GM19455 (cell line): ENCODE data around the gene RAB3A.

Experiments used
- ATAC-seq: cut with Tn5 transposase; IDR thresholded peaks from one replicate; pipeline ENCODE4 v1.9.1; 2021; ENCODE audit not compliant: unreplicated experiment

Gene RAB3A

GRCh38 chr19:18152817-18153555, 50.9 kb downstream of the RAB3A start, which contains the start of gene PIK3R2:
Gene PIK3R2, plus strand, starts transcription at chr19:18153163. Its CDS starts 2,717 bp downstream, at chr19:18155880.
- ATAC-seq, result peak; percentile 61

- ATAC-seq, result peak; percentile 57
These were observed 51.4 kb downstream of the RAB3A start for GRCh38 chr19:18152442-18152816.

- ATAC-seq, result no peak
These were observed 52.8 kb downstream of the RAB3A start for GRCh38 chr19:18150776-18151624.

- ATAC-seq, result no peak
These were observed 54.3 kb downstream of the RAB3A start for GRCh38 chr19:18149596-18149975.

- no peak for ATAC-seq
These were observed 56.4 kb downstream of the RAB3A start for GRCh38 chr19:18147396-18147795.
